ENCODE data around the gene RANBP2. TPM values are rescaled to one million over a fixed set of nuclear protein-coding genes. Genes with fewer than 3 reads are reported as not detected.
"Not testable (repeated sequence)": the region's sequence is repeated elsewhere in the genome, so short reads cannot be mapped to it uniquely, and the experiment has no call there.

RANBP2 gene
- total and polyA plus RNA-seq, 2 donors (not counting 1 experiment from before 2014, with no cell fraction given) = 4.4 to 67.0 TPM

- Histone ChIP-seq H3K9me3 (ENCODE audit: control extremely low read depth in 1 of 3, control insufficient read depth in 2 of 3, insufficient read depth in 1 of 3, low read length in 2 of 3) (peaks cover 0 to 11% (median 3%) of the 10 kb centered on the region in 3 donors), H2AFZ (ENCODE audit: insufficient read depth, low read depth, low read length, poor library complexity, severe bottlenecking) (no peak overlapping the region), H3K36me3 (replicated peaks in 1 of 2; ENCODE audit: control extremely low read depth in 1 of 2, control insufficient read depth in 1 of 2, extremely low read depth in 1 of 2, insufficient read depth in 2 of 2, low read length in 1 of 2) (no peaks in the 10 kb centered on the region), H3K4me1 (ENCODE audit: control insufficient read depth in 2 of 2, insufficient read depth in 2 of 2, low read length in 2 of 2) (no peaks in the 10 kb centered on the region), H3K79me2 (ENCODE audit: control insufficient read depth, insufficient read depth, low read length) (no peaks in the 10 kb centered on the region), H3K27ac (ENCODE audit: low read length in 2 of 2) (no peak overlapping the region), H4K20me1 (ENCODE audit: control insufficient read depth, insufficient read depth, low read length, poor library complexity, severe bottlenecking) (no peaks in the 10 kb centered on the region), H3K4me2 (replicated peaks; ENCODE audit: low read depth, low read length, poor library complexity, severe bottlenecking) (no peak overlapping the region), H3K9ac (ENCODE audit: low read length) (no peak overlapping the region), H3K27me3 (replicated peaks in 1 of 4; ENCODE audit: control extremely low read depth in 1 of 4, control insufficient read depth in 3 of 4, insufficient read depth in 4 of 4, low read length in 3 of 4) (no peaks in the 10 kb centered on the region), H3K4me3 (ENCODE audit: control extremely low read depth in 1 of 5, extremely low read depth in 1 of 5, insufficient read depth in 1 of 5, low read depth in 2 of 5, low read length in 4 of 5) (no peak overlapping the region)
- TF ChIP-seq EZH2 (IDR thresholded peaks at IDR 0.05; ENCODE audit: borderline replicate concordance, insufficient read depth, low read depth, low read length, poor library complexity, severe bottlenecking) = no peak
- TF ChIP-seq CTCF (IDR thresholded peaks at IDR 0.05) = no peak
- intact Hi-C loops (cut with micrococcal nuclease) = no loop called here
- Mint-ChIP-seq H3K9me3 (ENCODE audit: insufficient read depth) (peaks cover 4% of the 10 kb centered on the region), H3K4me1 (no peaks in the 10 kb centered on the region), H3K27ac (no peak overlapping the region), H3K27me3 (peaks cover 2% of the 10 kb centered on the region), H3K4me3 (no peak overlapping the region)
- ATAC-seq (ENCODE audit: low read depth) (no peak), DNase-seq (no peak)
- CTCF ChIA-PET = no interaction called here
- POLR2A ChIA-PET = no interaction called here
Observed at GRCh38 chr2:108707300-108707699, 12.0 kb upstream of the RANBP2 start.

GRCh38 chr2:108716971-108717370, 2.3 kb upstream of the RANBP2 start:
- H3K27me3 ChIP-seq (replicated peaks in 1 of 4; ENCODE audit: control extremely low read depth in 1 of 4, control insufficient read depth in 3 of 4, insufficient read depth in 4 of 4, low read length in 3 of 4); H3K4me3 Mint-ChIP-seq; H3K9ac ChIP-seq (ENCODE audit: low read length); CTCF ChIA-PET; H3K9me3 ChIP-seq (ENCODE audit: control extremely low read depth in 1 of 3, control insufficient read depth in 2 of 3, insufficient read depth in 1 of 3, low read length in 2 of 3); H3K4me3 ChIP-seq (ENCODE audit: control extremely low read depth in 1 of 5, extremely low read depth in 1 of 5, insufficient read depth in 1 of 5, low read depth in 2 of 5, low read length in 4 of 5); H3K27ac ChIP-seq (ENCODE audit: low read length in 2 of 2); H3K27me3 Mint-ChIP-seq; H3K4me2 ChIP-seq (replicated peaks; ENCODE audit: low read depth, low read length, poor library complexity, severe bottlenecking); H3K36me3 ChIP-seq (replicated peaks in 1 of 2; ENCODE audit: control extremely low read depth in 1 of 2, control insufficient read depth in 1 of 2, extremely low read depth in 1 of 2, insufficient read depth in 2 of 2, low read length in 1 of 2); H4K20me1 ChIP-seq (ENCODE audit: control insufficient read depth, insufficient read depth, low read length, poor library complexity, severe bottlenecking); H3K27ac Mint-ChIP-seq; H3K9me3 Mint-ChIP-seq (ENCODE audit: insufficient read depth); DNase-seq; POLR2A ChIA-PET; ATAC-seq (ENCODE audit: low read depth): not testable (repeated sequence)
- 87% methylated on average over 5 of the region's 6 CpGs for WGBS (ENCODE audit: insufficient coverage)
- peaks cover 12% of the 10 kb centered on the region for H3K4me1 Mint-ChIP-seq
- Histone ChIP-seq H3K4me1 (ENCODE audit: control insufficient read depth in 2 of 2, insufficient read depth in 2 of 2, low read length in 2 of 2) (peaks cover 7 to 13% of the 10 kb centered on the region in 2 donors), H3K79me2 (ENCODE audit: control insufficient read depth, insufficient read depth, low read length) (peaks cover 20% of the 10 kb centered on the region), H2AFZ (ENCODE audit: insufficient read depth, low read depth, low read length, poor library complexity, severe bottlenecking) (peak overlapping the region; percentile 33)
- intact Hi-C loops (cut with micrococcal nuclease) = loop anchor here (5.0 kb wide), 1 partner anchor 185 kb away; the partner anchor contains the start of gene LIMS1

- peaks cover 28% of the 10 kb centered on the region for H3K4me1 Mint-ChIP-seq
- H3K9me3 ChIP-seq (ENCODE audit: control extremely low read depth in 1 of 3, control insufficient read depth in 2 of 3, insufficient read depth in 1 of 3, low read length in 2 of 3); H3K4me3 ChIP-seq (ENCODE audit: control extremely low read depth in 1 of 5, extremely low read depth in 1 of 5, insufficient read depth in 1 of 5, low read depth in 2 of 5, low read length in 4 of 5); H4K20me1 ChIP-seq (ENCODE audit: control insufficient read depth, insufficient read depth, low read length, poor library complexity, severe bottlenecking); intact Hi-C loops (cut with micrococcal nuclease); H3K4me2 ChIP-seq (replicated peaks; ENCODE audit: low read depth, low read length, poor library complexity, severe bottlenecking); H3K36me3 ChIP-seq (replicated peaks in 1 of 2; ENCODE audit: control extremely low read depth in 1 of 2, control insufficient read depth in 1 of 2, extremely low read depth in 1 of 2, insufficient read depth in 2 of 2, low read length in 1 of 2); H3K4me1 ChIP-seq (ENCODE audit: control insufficient read depth in 2 of 2, insufficient read depth in 2 of 2, low read length in 2 of 2); ATAC-seq (ENCODE audit: low read depth); CTCF ChIA-PET; H3K27ac Mint-ChIP-seq; H3K27me3 ChIP-seq (replicated peaks in 1 of 4; ENCODE audit: control extremely low read depth in 1 of 4, control insufficient read depth in 3 of 4, insufficient read depth in 4 of 4, low read length in 3 of 4); H3K9ac ChIP-seq (ENCODE audit: low read length); DNase-seq; H3K27ac ChIP-seq (ENCODE audit: low read length in 2 of 2); H3K9me3 Mint-ChIP-seq (ENCODE audit: insufficient read depth); POLR2A ChIA-PET; H2AFZ ChIP-seq (ENCODE audit: insufficient read depth, low read depth, low read length, poor library complexity, severe bottlenecking); H3K27me3 Mint-ChIP-seq; H3K4me3 Mint-ChIP-seq: not testable (repeated sequence)
- no CpG with 5 or more reads among the region's 9 CpGs for WGBS (ENCODE audit: insufficient coverage)
- H3K79me2 ChIP-seq (ENCODE audit: control insufficient read depth, insufficient read depth, low read length) = peaks cover 43% of the 10 kb centered on the region
Observed at GRCh38 chr2:108726048-108726447, 6.8 kb downstream of the RANBP2 start.

Data from B cell (primary cell).